Thyroid gland (tissue), 4 donors: Measurements from ENCODE around the gene RNF125. TPM values are rescaled to one million over a fixed set of nuclear protein-coding genes. Genes with fewer than 3 reads are reported as not detected.

Experiments
- DNase-seq, 2 donors: peaks; one replicate each; pipeline ENCODE4 v3.0.0-alpha.2; 2019
- H3K27ac ChIP-seq, 3 donors: fragments of 200-600 bp; sonication (generic); 1 replicate in 2 of 3; 2 replicates in 1 of 3; pipeline ENCODE4 v1.5.1; 2016 to 2019; ENCODE audit warnings: mild to moderate bottlenecking in 1 of 3, moderate library complexity in 1 of 3
- H3K27me3 ChIP-seq: fragments of 200-600 bp; sonication (generic); one replicate; pipeline ENCODE4 v1.5.1; 2019
- H3K36me3 ChIP-seq, 2 donors: fragments of 200-600 bp; sonication (generic); one replicate each; pipeline ENCODE4 v1.5.1; 2016 to 2019
- H3K4me1 ChIP-seq, 2 donors: fragments of 200-600 bp; sonication (generic); one replicate each; pipeline ENCODE4 v1.5.1; 2017 to 2019
- H3K4me3 ChIP-seq, 3 donors: fragments of 200-600 bp; sonication (generic); replicated peaks in 1 of 3; 1 replicate in 2 of 3; 2 replicates in 1 of 3; pipeline ENCODE4 v1.5.1; 2016; ENCODE audit warnings: mild to moderate bottlenecking in 1 of 3
- H3K9me3 ChIP-seq: fragments of 200-600 bp; sonication (generic); one replicate; pipeline ENCODE4 v1.5.1; 2017
- CTCF ChIP-seq, 6 experiments: fragments of 200-600 bp in 3 of 6; fragments of 450-650 bp in 3 of 6; sonication (generic) in 3 of 6; IDR thresholded peaks; one replicate each; pipeline ENCODE4 v1.5.1; 2016 to 2019; ENCODE audit warnings: antibody characterized with exemption in 6 of 6, mild to moderate bottlenecking in 2 of 6, inconsistent platforms in 1 of 6, moderate library complexity in 1 of 6
- POLR2A ChIP-seq, 2 donors: fragments of 450-650 bp; IDR thresholded peaks; one replicate each; pipeline ENCODE4 v1.6.1; 2017; ENCODE audit warnings: antibody characterized with exemption in 2 of 2, mild to moderate bottlenecking in 2 of 2, moderate library complexity in 1 of 2
- WGBS, 2 donors: methylation state at CpG; one replicate each; pipeline ENCODE4 v1.1.5; 2017; 5-methylcytosine and 5-hydroxymethylcytosine counted together
- intact Hi-C: fragments of 100-400 bp; cut with DNase I; formaldehyde crosslinking; loops from one replicate; pipeline ENCODE4 v1.15.1; 2023
- total RNA-seq, 4 donors: library from RNA; depleted of rRNA; stranded (reverse); fragments of >200 nt; gene quantifications; one replicate each; pipeline ENCODE4 v1.2.3, GENCODE V29; 2016

Gene RNF125
- total RNA-seq, 4 donors from 2014 or later: 1.3 to 6.7 (median 1.9) TPM

DNA sequence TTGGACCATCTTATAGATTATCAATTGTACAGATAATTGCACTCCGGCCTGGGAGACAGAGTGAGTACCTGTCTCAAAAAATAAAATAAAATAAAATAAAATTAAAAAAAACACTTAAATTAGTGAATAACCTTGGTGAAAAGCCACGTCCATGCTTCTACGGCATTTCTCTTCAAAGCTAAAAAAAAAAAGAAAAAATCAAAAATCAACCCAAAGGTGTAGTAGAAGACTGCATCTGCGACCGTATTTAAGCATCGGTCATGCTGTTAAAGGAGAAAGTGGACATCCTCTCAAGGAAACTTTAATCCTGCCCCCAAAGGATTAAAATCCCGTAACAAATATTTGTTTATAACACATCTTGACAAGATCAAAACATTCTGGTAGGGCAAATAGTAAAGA is 72.7 kb downstream of the RNF125 start:
- H3K27me3 ChIP-seq: no peaks in the 10 kb centered on the region
- peak overlapping the region; percentile 32 to 94 (median 88) for H3K4me3 ChIP-seq
- WGBS, 2 donors: 42% methylated on average over 7 of the region's 7 CpGs
- peaks cover 12 to 15% of the 10 kb centered on the region in 2 donors for H3K4me1 ChIP-seq
- DNase-seq: no peak
- H3K9me3 ChIP-seq: no peaks in the 10 kb centered on the region
- TF ChIP-seq CTCF (IDR thresholded peaks at IDR 0.05) (no peak), POLR2A (IDR thresholded peaks at IDR 0.05) (no peak)
- H3K27ac ChIP-seq: peak overlapping the region; percentile 99 to 100 (median 100)
- intact Hi-C loops: no loop called here
- no peaks in the 10 kb centered on the region for H3K36me3 ChIP-seq

- no peaks in the 10 kb centered on the region for H3K36me3 ChIP-seq
- intact Hi-C loops: no loop called here
- DNase-seq: peak; percentile 87 to 88
- peak within 1 kb of the TSS; percentile 99 to 100 (median 100) for H3K27ac ChIP-seq
- WGBS, 2 donors: 1% methylated on average over 54 to 61 of the region's 75 CpGs
- H3K4me3 ChIP-seq: peak within 1 kb of the TSS; percentile 35 to 94 (median 88)
- no peaks in the 10 kb centered on the region for H3K27me3 ChIP-seq
- TF ChIP-seq CTCF (IDR thresholded peaks at IDR 0.05) (no peak), POLR2A (IDR thresholded peaks at IDR 0.05) (peak; percentile 31 to 72)
- H3K9me3 ChIP-seq: no peaks in the 10 kb centered on the region
- peaks cover 12 to 15% of the 10 kb centered on the region in 2 donors for H3K4me1 ChIP-seq
Measured at GRCh38 chr18:32091724-32092421, 73.2 kb downstream of the RNF125 start, which contains the start of gene RNF138. TSS of gene RNF138 (plus strand) at chr18:32091874. CDS start at chr18:32092777, 903 bp downstream.

DNA sequence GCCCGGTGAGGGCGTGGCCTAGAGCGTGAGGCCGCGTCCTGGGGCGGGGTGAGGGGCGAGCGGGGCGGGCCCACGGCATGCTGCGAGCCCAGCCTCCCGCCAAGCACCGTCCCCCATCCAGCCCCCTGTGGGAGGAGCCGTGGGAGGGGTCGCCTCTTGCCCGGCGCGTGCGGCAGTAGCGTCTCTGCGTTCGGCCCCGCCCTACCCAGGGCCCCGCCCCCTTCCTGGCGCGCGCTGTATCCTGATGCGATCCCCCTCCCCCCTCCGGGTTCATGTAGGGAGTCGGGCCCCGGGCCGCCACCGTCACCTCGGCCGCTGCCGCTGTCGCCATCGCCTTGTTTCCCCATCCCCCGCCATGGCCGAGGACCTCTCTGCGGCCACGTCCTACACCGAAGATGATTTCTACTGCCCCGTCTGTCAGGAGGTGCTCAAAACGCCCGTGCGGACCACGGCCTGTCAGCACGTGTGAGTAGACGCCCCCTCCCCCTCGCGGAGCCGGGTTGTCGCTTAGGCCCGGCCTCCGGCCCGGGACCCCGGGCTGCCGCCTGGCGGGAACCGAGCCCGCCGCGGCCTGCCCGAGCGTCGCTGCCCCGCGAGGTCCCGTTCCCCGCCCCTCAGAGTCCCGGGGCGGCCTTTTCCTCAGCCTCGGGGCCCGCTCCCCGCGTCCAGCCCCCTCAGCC is 73.9 kb downstream of the RNF125 start:
- intact Hi-C loops: no loop called here
- peak overlapping the region; percentile 99 to 100 (median 100) for H3K27ac ChIP-seq
- WGBS, 2 donors: 1% methylated on average over 20 of the region's 77 CpGs; no CpG with 5 or more reads in 1 of the 2 donors
- no peaks in the 10 kb centered on the region for H3K27me3 ChIP-seq
- H3K36me3 ChIP-seq: no peaks in the 10 kb centered on the region
- peak; percentile 99 for DNase-seq
- no peak for TF ChIP-seq CTCF (IDR thresholded peaks at IDR 0.05)
- peak in 1 of 2 donors; percentile 77 for TF ChIP-seq POLR2A (IDR thresholded peaks at IDR 0.05)
- H3K4me1 ChIP-seq: peaks cover 12 to 15% of the 10 kb centered on the region in 2 donors
- H3K9me3 ChIP-seq: no peaks in the 10 kb centered on the region
- H3K4me3 ChIP-seq: peak overlapping the region; percentile 35 to 88 (median 86)

DNA sequence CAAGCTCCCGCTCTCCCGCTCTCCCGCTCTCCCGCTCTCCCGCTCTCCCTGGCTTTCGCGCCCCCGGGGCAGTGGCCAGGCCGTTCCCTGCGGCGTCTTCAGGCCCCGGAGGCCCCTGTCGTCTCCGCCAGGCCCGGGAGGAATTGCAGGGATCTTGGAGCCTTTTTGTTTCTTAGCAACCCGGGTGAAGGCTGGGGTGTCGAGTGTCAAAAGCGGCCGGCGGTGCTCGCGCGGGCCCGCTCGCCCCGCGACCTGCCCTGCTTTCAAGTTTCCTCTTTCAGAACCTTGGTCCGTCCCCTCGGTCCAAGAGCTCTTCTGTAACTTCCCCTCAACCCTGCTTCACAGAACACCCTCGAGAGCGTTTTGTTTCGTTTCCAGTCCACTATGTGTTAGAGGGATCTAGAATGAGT is 74.5 kb downstream of the RNF125 start:
- Histone ChIP-seq H3K27me3 (no peaks in the 10 kb centered on the region), H3K9me3 (no peaks in the 10 kb centered on the region), H3K27ac (peak overlapping the region; percentile 87 to 100 (median 99)), H3K4me3 (peak overlapping the region; percentile 35 to 88 (median 86)), H3K36me3 (no peaks in the 10 kb centered on the region), H3K4me1 (peaks cover 12 to 15% of the 10 kb centered on the region in 2 donors)
- 1 to 2% methylated on average over 25 to 31 of the region's 32 CpGs for WGBS, 2 donors
- intact Hi-C loops: no loop called here
- TF ChIP-seq CTCF (IDR thresholded peaks at IDR 0.05) (no peak), POLR2A (IDR thresholded peaks at IDR 0.05) (no peak)
- DNase-seq: peak; percentile 53 to 72

DNA sequence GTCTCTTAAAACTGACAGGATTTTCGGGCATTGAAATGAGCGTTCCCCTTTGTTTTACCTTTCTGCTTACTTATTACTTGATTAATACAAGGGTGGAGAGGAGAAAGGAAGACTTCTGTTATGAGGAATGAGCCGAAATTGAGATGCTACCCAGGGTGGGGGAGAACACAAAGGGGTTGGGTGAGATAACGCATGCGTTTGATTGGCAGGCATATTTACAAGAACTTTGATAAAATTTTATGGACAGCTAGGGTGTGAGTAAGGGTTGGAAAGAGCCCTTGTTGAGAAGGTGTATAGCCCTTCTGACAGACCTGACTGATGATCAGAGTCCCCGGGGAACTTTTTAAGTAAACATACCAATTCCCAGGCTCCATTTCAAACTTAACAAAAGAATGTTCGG is 74.9 kb downstream of the RNF125 start:
- no peaks in the 10 kb centered on the region for H3K36me3 ChIP-seq
- H3K9me3 ChIP-seq: no peaks in the 10 kb centered on the region
- H3K4me1 ChIP-seq: peaks cover 12 to 15% of the 10 kb centered on the region in 2 donors
- H3K27me3 ChIP-seq: no peaks in the 10 kb centered on the region
- peak overlapping the region; percentile 87 to 100 (median 99) for H3K27ac ChIP-seq
- TF ChIP-seq CTCF (IDR thresholded peaks at IDR 0.05): no peak
- TF ChIP-seq POLR2A (IDR thresholded peaks at IDR 0.05): no peak
- no peak for DNase-seq
- peak overlapping the region; percentile 35 to 88 (median 86) for H3K4me3 ChIP-seq
- intact Hi-C loops: no loop called here
- WGBS, 2 donors: 11% methylated on average over 7 of the region's 7 CpGs
